Activated B cell treated with CpG ODN at 0.5 μM for 24 hours (primary cell): Measurements from ENCODE around the gene UNC119B. TPM values are rescaled to one million over a fixed set of nuclear protein-coding genes. Genes with fewer than 3 reads are reported as not detected.

Experiments used
- ATAC-seq: fragments of 200-7000 bp; cut with Tn5 transposase; one replicate; pipeline ENCODE4 v1.10.0; 2021; ENCODE audit warnings: low read depth, mild to moderate bottlenecking, moderate library complexity
- CTCF ChIA-PET: fragments of 350-600 bp; sonication (Branson Sonifier 250); formaldehyde crosslinking; loops from one replicate; lab custom pipeline; 2021; ENCODE audit warnings: antibody characterized with exemption; lab: Charles Lee
- POLR2A ChIA-PET: fragments of 350-600 bp; sonication (Branson Sonifier 250); formaldehyde crosslinking; loops from one replicate; lab custom pipeline; 2021; ENCODE audit warnings: antibody characterized with exemption; lab: Charles Lee
- DNase-seq: peaks from one replicate; pipeline ENCODE4 v3.0.0; 2022
- H3K27ac Mint-ChIP-seq: one replicate; pipeline ENCODE4 v1.8.0; 2020; ENCODE audit warnings: mixed read lengths
- H3K27me3 Mint-ChIP-seq: one replicate; pipeline ENCODE4 v1.8.0; 2021; ENCODE audit warnings: mixed read lengths
- H3K36me3 Mint-ChIP-seq: one replicate; pipeline ENCODE4 v1.8.0; 2021; ENCODE audit warnings: low read depth, mixed read lengths
- H3K4me1 Mint-ChIP-seq: one replicate; pipeline ENCODE4 v1.8.0; 2021; ENCODE audit warnings: mixed read lengths
- H3K4me3 Mint-ChIP-seq: one replicate; pipeline ENCODE4 v1.8.0; 2020; ENCODE audit warnings: mild to moderate bottlenecking, mixed read lengths
- H3K9me3 Mint-ChIP-seq: one replicate; pipeline ENCODE4 v1.8.0; 2020; ENCODE audit warnings: mixed read lengths
- CTCF ChIP-seq: fragments of 200-600 bp; IDR thresholded peaks from one replicate; pipeline ENCODE4 v1.8.0; 2022; ENCODE audit warnings: antibody characterized with exemption, mild to moderate bottlenecking
- intact Hi-C: fragments of 100-400 bp; cut with micrococcal nuclease; formaldehyde crosslinking; loops from one replicate; pipeline ENCODE4 v1.15.1; 2024
- total RNA-seq: library from RNA; stranded (reverse); gene quantifications from 2 replicates; pipeline ENCODE4 v1.2.3, GENCODE V29; 2022

The UNC119B gene
- total RNA-seq, 1 donor from 2014 or later: 18.5 TPM

GRCh38 chr12:120719072-120719471 lies 8.8 kb downstream of the UNC119B start:
- H3K9me3 Mint-ChIP-seq: no peaks in the 10 kb centered on the region
- intact Hi-C loops: loop anchor here (10.0 kb wide), 1 partner anchor 284 kb away; the partner anchor contains the start of gene COX6A1
- ATAC-seq: no peak
- no peak overlapping the region for H3K4me3 Mint-ChIP-seq
- no peak for TF ChIP-seq CTCF
- no peak for DNase-seq
- peaks cover 77% of the 10 kb centered on the region for H3K36me3 Mint-ChIP-seq
- CTCF ChIA-PET: interaction anchor here (2.1 kb wide), 1 partner anchor 72 kb away, joined by 6 read pairs; no protein-coding TSS in a partner anchor
- peaks cover 17% of the 10 kb centered on the region for H3K4me1 Mint-ChIP-seq
- H3K27ac Mint-ChIP-seq: no peak overlapping the region
- POLR2A ChIA-PET: no interaction called here
- H3K27me3 Mint-ChIP-seq: no peaks in the 10 kb centered on the region

- no peak overlapping the region for H3K27ac Mint-ChIP-seq
- peaks cover 74% of the 10 kb centered on the region for H3K36me3 Mint-ChIP-seq
- no peaks in the 10 kb centered on the region for H3K9me3 Mint-ChIP-seq
- CTCF ChIA-PET: interaction anchor here (1.2 to 2.1 kb wide), 2 partner anchors 70 to 73 kb away, joined by 3 to 6 read pairs; no protein-coding TSS in a partner anchor
- ATAC-seq: no peak
- POLR2A ChIA-PET: interaction anchor here (0.6 kb wide), 2 partner anchors 223 to 437 kb away, joined by 4 to 5 read pairs; no protein-coding TSS in a partner anchor
- no peaks in the 10 kb centered on the region for H3K27me3 Mint-ChIP-seq
- no peak for DNase-seq
- H3K4me3 Mint-ChIP-seq: no peak overlapping the region
- no peak for TF ChIP-seq CTCF
- peaks cover 17% of the 10 kb centered on the region for H3K4me1 Mint-ChIP-seq
- intact Hi-C loops: loop anchor here (10.0 kb wide), 1 partner anchor 285 kb away; the partner anchor contains the start of gene COX6A1
Observed at GRCh38 chr12:120719496-120720233, 9.4 kb downstream of the UNC119B start.

GRCh38 chr12:120720234-120720986 lies 10.2 kb downstream of the UNC119B start:
- CTCF ChIA-PET: interaction anchor here (1.2 to 2.1 kb wide), 2 partner anchors 71 to 74 kb away, joined by 3 to 6 read pairs; no protein-coding TSS in a partner anchor
- ATAC-seq (no peak), DNase-seq (no peak)
- POLR2A ChIA-PET: interaction anchor here (0.6 kb wide), 2 partner anchors 224 to 436 kb away, joined by 4 to 5 read pairs; no protein-coding TSS in a partner anchor
- Mint-ChIP-seq H3K36me3 (peaks cover 69% of the 10 kb centered on the region), H3K9me3 (no peaks in the 10 kb centered on the region), H3K27me3 (no peaks in the 10 kb centered on the region), H3K27ac (no peak overlapping the region), H3K4me1 (peaks cover 25% of the 10 kb centered on the region), H3K4me3 (no peak overlapping the region)
- no peak for TF ChIP-seq CTCF
- intact Hi-C loops: no loop called here

GRCh38 chr12:120720987-120721801 lies 10.9 kb downstream of the UNC119B start:
- H3K4me1 Mint-ChIP-seq: peaks cover 28% of the 10 kb centered on the region
- no peak overlapping the region for H3K27ac Mint-ChIP-seq
- H3K4me3 Mint-ChIP-seq: no peak overlapping the region
- intact Hi-C loops: no loop called here
- H3K9me3 Mint-ChIP-seq: no peaks in the 10 kb centered on the region
- H3K27me3 Mint-ChIP-seq: no peaks in the 10 kb centered on the region
- ChIA-PET CTCF (interaction anchor here (1.2 to 2.1 kb wide), 3 partner anchors 74 to 138 kb away, joined by 4 to 6 read pairs (median 5); no protein-coding TSS in a partner anchor), POLR2A (no interaction called here)
- no peak for DNase-seq
- H3K36me3 Mint-ChIP-seq: peaks cover 65% of the 10 kb centered on the region
- no peak for ATAC-seq
- TF ChIP-seq CTCF: no peak
